ENCODE data around the gene VPS4B. TPM values are rescaled to one million over a fixed set of nuclear protein-coding genes. Genes with fewer than 3 reads are reported as not detected.
"Not testable (repeated sequence)": the region's sequence is repeated elsewhere in the genome, so short reads cannot be mapped to it uniquely, and the experiment has no call there.

VPS4B gene
- total and polyA plus RNA-seq, 2 donors (not counting 3 experiments of a cell fraction or from before 2014, with no cell fraction given): 10.5 to 54.7 TPM

DNA sequence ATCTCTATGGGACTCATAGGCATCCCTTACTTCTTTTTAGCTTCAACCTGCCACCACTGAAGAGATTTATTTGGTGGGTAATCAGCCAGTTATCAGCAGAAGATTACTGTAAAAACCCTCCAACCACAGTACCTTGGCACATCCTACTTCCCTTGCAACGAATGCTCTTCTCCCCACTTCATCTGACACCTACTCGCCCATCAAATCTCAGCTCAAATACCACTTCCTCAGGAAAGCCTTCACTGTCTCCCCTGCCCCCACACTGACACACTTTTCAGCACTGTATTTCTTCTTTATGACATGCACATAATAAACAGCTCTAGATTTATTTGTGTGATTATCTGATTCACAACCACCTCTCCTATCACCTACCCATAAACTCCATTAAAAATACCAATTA, 58.3 kb downstream of the VPS4B start:
- H3K9ac ChIP-seq (replicated peaks; ENCODE audit: extremely low read depth, insufficient read depth, low read length): no peak overlapping the region
- intact Hi-C loops (cut with micrococcal nuclease) (no loop called here), dilution Hi-C loops (cut with MboI; ENCODE audit: extremely low pct_ligation_motif_present, low sequenced_read_pairs) (no loop called here)
- no peaks in the 10 kb centered on the region for H3K9me3 ChIP-seq (replicated peaks; ENCODE audit: control insufficient read depth, insufficient read depth, low read length)
- H3K9me1 ChIP-seq (replicated peaks; ENCODE audit: control insufficient read depth, extremely low read depth, insufficient read depth, low read length): no peaks in the 10 kb centered on the region
- TF ChIP-seq CTCF (IDR thresholded peaks at IDR 0.05; ENCODE audit: extremely low read depth in 1 of 2, insufficient read depth in 1 of 2, low read depth in 1 of 2, low read length in 2 of 2) (no peak), POLR2A (IDR thresholded peaks at IDR 0.05; ENCODE audit: low read depth, low read length) (no peak), MYC (IDR thresholded peaks at IDR 0.05; ENCODE audit: low read depth, low read length) (no peak)
- ChIA-PET CTCF (interaction anchor here (2.0 kb wide), 1 partner anchor 24 kb away, joined by 7 read pairs; no protein-coding TSS in a partner anchor), POLR2A (no interaction called here)
- no TSS peak for BruUV-seq (replicated peaks)
- no peak overlapping the region for H2AFZ ChIP-seq (ENCODE audit: low read depth, low read length)
- no peak overlapping the region for H3K27ac ChIP-seq (ENCODE audit: insufficient read depth, low read depth, low read length)
- no peaks in the 10 kb centered on the region for H4K20me1 ChIP-seq (replicated peaks; ENCODE audit: control insufficient read depth, extremely low read depth, insufficient read depth, low read length)
- DNase-seq (ENCODE audit: low read depth, low spot score): no peak
- peaks cover 30% of the 10 kb centered on the region for H3K79me2 ChIP-seq (ENCODE audit: control insufficient read depth, insufficient read depth, low read length)
- peaks cover 7 to 13% of the 10 kb centered on the region in 2 experiments for H3K36me3 ChIP-seq (ENCODE audit: control insufficient read depth in 2 of 2, extremely low read depth in 1 of 2, insufficient read depth in 2 of 2, low read length in 2 of 2)
- peaks cover 12% of the 10 kb centered on the region for H3K4me1 ChIP-seq (ENCODE audit: control insufficient read depth, extremely low read depth, insufficient read depth, low read length)
- H3K4me3 ChIP-seq (replicated peaks in 1 of 3; ENCODE audit: insufficient read depth in 1 of 3, low read depth in 1 of 3, low read length in 3 of 3): no peak overlapping the region
- FAIRE-seq: no peak
- no peak overlapping the region for H3K4me2 ChIP-seq (ENCODE audit: insufficient read depth, low read length)
- H3K27me3 ChIP-seq (ENCODE audit: control insufficient read depth in 2 of 2, insufficient read depth in 2 of 2, low read length in 2 of 2): no peaks in the 10 kb centered on the region

- CTCF ChIA-PET: interaction anchor here (2.0 kb wide), 1 partner anchor 24 kb away, joined by 7 read pairs; no protein-coding TSS in a partner anchor
- FAIRE-seq; DNase-seq (ENCODE audit: low read depth, low spot score); H3K9me3 ChIP-seq (replicated peaks; ENCODE audit: control insufficient read depth, insufficient read depth, low read length); H2AFZ ChIP-seq (ENCODE audit: low read depth, low read length); H3K27me3 ChIP-seq (ENCODE audit: control insufficient read depth in 2 of 2, insufficient read depth in 2 of 2, low read length in 2 of 2); H3K4me3 ChIP-seq (replicated peaks in 1 of 3; ENCODE audit: insufficient read depth in 1 of 3, low read depth in 1 of 3, low read length in 3 of 3); H3K4me2 ChIP-seq (ENCODE audit: insufficient read depth, low read length); H3K9ac ChIP-seq (replicated peaks; ENCODE audit: extremely low read depth, insufficient read depth, low read length); dilution Hi-C loops (cut with MboI; ENCODE audit: extremely low pct_ligation_motif_present, low sequenced_read_pairs); intact Hi-C loops (cut with micrococcal nuclease); H4K20me1 ChIP-seq (replicated peaks; ENCODE audit: control insufficient read depth, extremely low read depth, insufficient read depth, low read length); H3K9me1 ChIP-seq (replicated peaks; ENCODE audit: control insufficient read depth, extremely low read depth, insufficient read depth, low read length); POLR2A ChIA-PET; BruUV-seq (replicated peaks); H3K27ac ChIP-seq (ENCODE audit: insufficient read depth, low read depth, low read length): not testable (repeated sequence)
- H3K79me2 ChIP-seq (ENCODE audit: control insufficient read depth, insufficient read depth, low read length): peaks cover 30% of the 10 kb centered on the region
- H3K4me1 ChIP-seq (ENCODE audit: control insufficient read depth, extremely low read depth, insufficient read depth, low read length): peaks cover 11% of the 10 kb centered on the region
- H3K36me3 ChIP-seq (ENCODE audit: control insufficient read depth in 2 of 2, extremely low read depth in 1 of 2, insufficient read depth in 2 of 2, low read length in 2 of 2): peaks cover 7 to 13% of the 10 kb centered on the region in 2 experiments
Measured at GRCh38 chr18:63363420-63363819, 58.9 kb downstream of the VPS4B start.
